Smooth muscle cell (in vitro differentiated cells): ENCODE results near the gene GUCA2A. TPM values are rescaled to one million over a fixed set of nuclear protein-coding genes. Genes with fewer than 3 reads are reported as not detected.

Experiments used
- DNase-seq: peaks from one replicate; lab custom pipeline; 2025; ENCODE audit not compliant: unreplicated experiment; lab: John Stamatoyannopoulos, UW
- H2AFZ ChIP-seq: fragments of 200-600 bp; sonication (generic); 2 replicates; pipeline ENCODE4 v1.6.0; 2016; ENCODE audit warnings: antibody characterized with exemption, low read depth, mild to moderate bottlenecking
- H3F3A ChIP-seq: fragments of 200-600 bp; sonication (generic); 2 replicates; pipeline ENCODE4 v1.6.0; 2017; ENCODE audit warnings: antibody characterized with exemption, low read depth
- H3K27ac ChIP-seq: fragments of 200-600 bp; sonication (generic); 2 replicates; pipeline ENCODE4 v1.5.1; 2016; ENCODE audit warnings: low read depth, mild to moderate bottlenecking
- H3K27me3 ChIP-seq: fragments of 200-600 bp; sonication (generic); 2 replicates; pipeline ENCODE4 v1.6.1; 2016; ENCODE audit warnings: low read depth, mild to moderate bottlenecking
- H3K36me3 ChIP-seq: fragments of 200-600 bp; sonication (generic); 2 replicates; pipeline ENCODE4 v1.5.1; 2016; ENCODE audit warnings: low read depth
- H3K4me1 ChIP-seq: fragments of 200-600 bp; sonication (generic); 2 replicates; pipeline ENCODE4 v1.5.1; 2016; ENCODE audit warnings: low read depth
- H3K4me2 ChIP-seq: fragments of 200-600 bp; sonication (generic); 2 replicates; pipeline ENCODE4 v1.6.0; 2016; ENCODE audit warnings: mild to moderate bottlenecking
- H3K4me3 ChIP-seq: fragments of 200-600 bp; sonication (generic); 2 replicates; pipeline ENCODE4 v1.5.1; 2016; ENCODE audit warnings: mild to moderate bottlenecking
- H3K79me2 ChIP-seq: fragments of 200-600 bp; sonication (generic); 2 replicates; pipeline ENCODE4 v1.6.0; 2016; ENCODE audit warnings: low read depth, mild to moderate bottlenecking
- H3K9ac ChIP-seq: fragments of 200-600 bp; sonication (generic); 2 replicates; pipeline ENCODE4 v1.6.0; 2016; ENCODE audit warnings: low read depth
- H3K9me3 ChIP-seq: fragments of 200-600 bp; sonication (generic); replicated peaks from 2 replicates; pipeline ENCODE4 v1.5.1; 2016; ENCODE audit warnings: low read depth
- H4K20me1 ChIP-seq: fragments of 200-600 bp; sonication (generic); 2 replicates; pipeline ENCODE4 v1.6.0; 2016; ENCODE audit warnings: low read depth
- CTCF ChIP-seq: fragments of 200-600 bp; sonication (generic); IDR thresholded peaks from 2 replicates; pipeline ENCODE4 v1.5.1; 2017; ENCODE audit warnings: borderline replicate concordance, mild to moderate bottlenecking, antibody characterized with exemption; ENCODE audit not compliant: insufficient read depth, poor library complexity, severe bottlenecking
- WGBS: methylation state at CpG from one replicate; pipeline ENCODE4 v1.1.7; 2016; ENCODE audit warnings: low lambda C conversion rate; 5-methylcytosine and 5-hydroxymethylcytosine counted together
- polyA plus RNA-seq: library from polyadenylated mRNA; unstranded; fragments of >200 nt; fragmentation: Nextera tagmentation; extraction: Ambion mirVana; gene quantifications from 2 replicates; pipeline ENCODE4 v1.2.1, GENCODE V29; 2016
- total RNA-seq: library from RNA; depleted of rRNA; stranded (reverse); fragments of >200 nt; gene quantifications from 2 replicates; pipeline ENCODE4 v1.2.3, GENCODE V29; 2014

The GUCA2A gene
- total and polyA plus RNA-seq, 2 experiments from 2014 or later = not detected

GRCh38 chr1:42172381-42173133, 8.0 kb upstream of the GUCA2A start:
- no peaks in the 10 kb centered on the region for H3F3A ChIP-seq
- no peak overlapping the region for H3K9ac ChIP-seq
- H4K20me1 ChIP-seq = peaks cover 17% of the 10 kb centered on the region
- H3K9me3 ChIP-seq = no peaks in the 10 kb centered on the region
- no peaks in the 10 kb centered on the region for H3K27me3 ChIP-seq
- no peak overlapping the region for H3K4me2 ChIP-seq
- H3K4me3 ChIP-seq = no peak overlapping the region
- no peak overlapping the region for H3K27ac ChIP-seq
- H2AFZ ChIP-seq = no peak overlapping the region
- H3K79me2 ChIP-seq = no peaks in the 10 kb centered on the region
- H3K36me3 ChIP-seq = no peaks in the 10 kb centered on the region
- no peak for TF ChIP-seq CTCF
- DNase-seq = no peak
- 88% methylated on average over 15 of the region's 15 CpGs for WGBS
- H3K4me1 ChIP-seq = peaks cover 3% of the 10 kb centered on the region

- Histone ChIP-seq H3K79me2 (no peaks in the 10 kb centered on the region), H4K20me1 (peaks cover 9% of the 10 kb centered on the region), H2AFZ (no peak overlapping the region), H3K9ac (no peak overlapping the region), H3K36me3 (no peaks in the 10 kb centered on the region), H3K27ac (no peak overlapping the region), H3K9me3 (no peaks in the 10 kb centered on the region), H3K4me1 (no peaks in the 10 kb centered on the region), H3K4me3 (no peak overlapping the region), H3F3A (no peaks in the 10 kb centered on the region), H3K27me3 (no peaks in the 10 kb centered on the region), H3K4me2 (no peak overlapping the region)
- no peak for TF ChIP-seq CTCF
- no peak for DNase-seq
- 74% methylated on average over 5 of the region's 6 CpGs for WGBS
Measured at GRCh38 chr1:42171679-42172266, 7.2 kb upstream of the GUCA2A start.

- Histone ChIP-seq H3K27ac (no peak overlapping the region), H3K27me3 (no peaks in the 10 kb centered on the region), H3K4me1 (no peaks in the 10 kb centered on the region), H3K4me2 (no peak overlapping the region), H3K36me3 (no peaks in the 10 kb centered on the region), H3K79me2 (no peaks in the 10 kb centered on the region), H2AFZ (no peak overlapping the region), H3K9me3 (no peaks in the 10 kb centered on the region), H3K4me3 (no peak overlapping the region), H4K20me1 (peaks cover 4% of the 10 kb centered on the region), H3K9ac (no peak overlapping the region), H3F3A (no peaks in the 10 kb centered on the region)
- WGBS = 74% methylated on average over 17 of the region's 17 CpGs
- no peak for TF ChIP-seq CTCF
- DNase-seq = no peak
Measured at GRCh38 chr1:42170779-42171621, 6.5 kb upstream of the GUCA2A start.
